ENCODE measurements around the gene COG2.
"Not testable (repeated sequence)": the region's sequence is repeated elsewhere in the genome, so short reads cannot be mapped to it uniquely, and the experiment has no call there.

The COG2 gene

DNA sequence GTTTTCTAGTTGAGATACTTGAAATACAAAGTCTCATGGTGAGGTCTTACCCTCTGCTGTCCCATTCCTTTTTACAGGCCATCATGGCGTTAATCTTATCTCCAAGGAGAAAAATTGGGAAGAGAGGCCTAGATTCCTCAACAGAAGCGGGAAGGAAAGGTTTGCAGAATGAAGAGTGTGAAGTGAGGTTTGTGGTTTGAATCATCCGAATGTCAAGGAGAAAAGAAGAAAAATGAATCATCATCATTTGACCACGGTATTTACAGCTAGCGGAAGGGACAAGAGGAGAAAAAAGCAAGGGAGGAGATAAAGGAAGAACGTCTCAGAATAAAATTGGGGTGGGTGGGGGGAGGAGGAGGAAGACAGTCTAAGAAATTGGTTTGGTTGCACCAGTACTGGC lies 935 bp upstream of the COG2 start:
- H3K9me3 ChIP-seq (ENCODE audit: control insufficient read depth in 5 of 5, low read length in 5 of 5) = no peaks in the 10 kb centered on the region
- no peak overlapping the region for H3K9ac ChIP-seq (ENCODE audit: low read length in 5 of 5)
- no peak overlapping the region for H3K4me3 ChIP-seq (ENCODE audit: low read depth in 1 of 5, low read length in 5 of 5)
- H3K4me1 ChIP-seq (ENCODE audit: control insufficient read depth in 5 of 5, insufficient read depth in 5 of 5, low read length in 5 of 5) = peaks cover 10 to 30% (median 28%) of the 10 kb centered on the region in 5 donors
- H3K27ac ChIP-seq (ENCODE audit: low read depth, low read length) = no peak overlapping the region
- peaks cover 0 to 6% (median 4%) of the 10 kb centered on the region in 5 donors for H3K36me3 ChIP-seq (ENCODE audit: control insufficient read depth in 5 of 5, insufficient read depth in 5 of 5, low read length in 5 of 5)
- H3K27me3 ChIP-seq (ENCODE audit: control insufficient read depth in 5 of 5, insufficient read depth in 4 of 5, low read length in 5 of 5) = peaks cover 3 to 15% (median 8%) of the 10 kb centered on the region in 5 donors

- Histone ChIP-seq H3K9me3 (ENCODE audit: control insufficient read depth in 5 of 5, low read length in 5 of 5) (no peaks in the 10 kb centered on the region), H3K4me1 (ENCODE audit: control insufficient read depth in 5 of 5, insufficient read depth in 5 of 5, low read length in 5 of 5) (peaks cover 10 to 30% (median 28%) of the 10 kb centered on the region in 5 donors), H3K27ac (ENCODE audit: low read depth, low read length) (no peak overlapping the region), H3K9ac (ENCODE audit: low read length in 5 of 5) (peak overlapping the region in 1 of 5 donors; percentile 57), H3K27me3 (ENCODE audit: control insufficient read depth in 5 of 5, insufficient read depth in 4 of 5, low read length in 5 of 5) (peaks cover under 1 to 12% (median 5%) of the 10 kb centered on the region in 5 donors), H3K4me3 (ENCODE audit: low read depth in 1 of 5, low read length in 5 of 5) (peak overlapping the region; percentile 79 to 99 (median 96)), H3K36me3 (ENCODE audit: control insufficient read depth in 5 of 5, insufficient read depth in 5 of 5, low read length in 5 of 5) (peaks cover 0 to 10% (median 6%) of the 10 kb centered on the region in 5 donors)
Observed at GRCh38 chr1:230641900-230642262, 400 bp upstream of the COG2 start.

- Histone ChIP-seq H3K9ac (ENCODE audit: low read length in 5 of 5) (peak overlapping the region in 1 of 5 donors; percentile 23), H3K4me1 (ENCODE audit: control insufficient read depth in 5 of 5, insufficient read depth in 5 of 5, low read length in 5 of 5) (peaks cover 10 to 30% (median 28%) of the 10 kb centered on the region in 5 donors), H3K36me3 (ENCODE audit: control insufficient read depth in 5 of 5, insufficient read depth in 5 of 5, low read length in 5 of 5) (peaks cover 0 to 11% (median 6%) of the 10 kb centered on the region in 5 donors), H3K27me3 (ENCODE audit: control insufficient read depth in 5 of 5, insufficient read depth in 4 of 5, low read length in 5 of 5) (peaks cover 0 to 6% (median 0%) of the 10 kb centered on the region in 5 donors), H3K27ac (ENCODE audit: low read depth, low read length) (no peak overlapping the region), H3K4me3 (ENCODE audit: low read depth in 1 of 5, low read length in 5 of 5) (peak overlapping the region in 1 of 5 donors; percentile 7), H3K9me3 (ENCODE audit: control insufficient read depth in 5 of 5, low read length in 5 of 5) (no peaks in the 10 kb centered on the region)
Observed at GRCh38 chr1:230643908-230644307, 1.6 kb downstream of the COG2 start.

DNA sequence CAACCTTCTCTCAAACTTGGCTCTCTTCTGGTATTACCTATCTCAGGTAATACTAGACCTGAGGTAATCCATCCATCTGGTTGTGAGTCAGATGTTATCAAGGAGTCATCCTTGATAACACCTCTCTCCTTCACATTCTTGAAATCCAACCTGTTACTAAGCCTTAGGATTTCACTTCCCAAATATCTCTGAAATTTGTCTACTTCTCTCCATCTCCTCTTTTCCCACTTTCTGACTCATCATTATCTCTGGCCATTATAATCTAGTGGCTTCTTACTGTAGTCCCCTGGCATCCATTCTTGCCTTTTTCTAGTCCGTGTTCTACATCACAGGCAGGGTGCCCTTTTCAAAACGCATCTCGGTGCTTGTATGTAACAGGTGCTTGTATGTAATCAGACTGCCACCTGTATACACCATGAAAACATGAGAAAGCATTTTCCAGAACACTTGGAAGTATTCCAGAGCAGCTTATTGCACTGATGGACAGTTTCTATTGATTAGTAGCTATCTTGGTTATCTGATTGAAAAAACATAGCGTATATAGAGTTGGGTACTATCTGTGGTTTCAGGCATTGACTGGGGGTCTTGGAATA lies 4.5 kb downstream of the COG2 start:
- Histone ChIP-seq H3K9me3 (ENCODE audit: control insufficient read depth in 5 of 5, low read length in 5 of 5) (peaks cover 0 to 2% (median 0%) of the 10 kb centered on the region in 5 donors), H3K4me1 (ENCODE audit: control insufficient read depth in 5 of 5, insufficient read depth in 5 of 5, low read length in 5 of 5) (peaks cover 10 to 31% (median 28%) of the 10 kb centered on the region in 5 donors), H3K36me3 (ENCODE audit: control insufficient read depth in 5 of 5, insufficient read depth in 5 of 5, low read length in 5 of 5) (peaks cover 0 to 11% (median 6%) of the 10 kb centered on the region in 5 donors), H3K27ac (ENCODE audit: low read depth, low read length) (no peak overlapping the region), H3K4me3 (ENCODE audit: low read depth in 1 of 5, low read length in 5 of 5) (no peak overlapping the region), H3K27me3 (ENCODE audit: control insufficient read depth in 5 of 5, insufficient read depth in 4 of 5, low read length in 5 of 5) (no peaks in the 10 kb centered on the region), H3K9ac (ENCODE audit: low read length in 5 of 5) (no peak overlapping the region)

DNA sequence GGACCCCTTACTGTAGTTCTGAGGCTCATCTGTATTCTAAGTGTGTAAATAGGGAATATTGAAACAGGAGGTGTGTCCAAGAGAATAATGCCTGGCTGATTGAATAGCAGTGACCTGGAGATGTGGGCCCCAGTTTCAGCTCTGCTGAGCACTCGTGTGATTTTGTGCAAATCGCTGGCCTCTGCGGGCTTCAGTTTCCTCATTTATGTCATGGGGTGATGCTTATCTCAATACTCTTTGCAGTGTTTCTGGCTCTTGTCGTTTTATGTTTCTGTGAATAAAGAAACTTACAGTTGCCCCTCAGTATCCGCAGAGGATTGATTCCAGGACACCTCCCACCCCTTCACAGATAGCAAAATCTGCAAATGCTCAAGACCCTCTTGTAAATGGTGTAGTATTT lies 5.0 kb downstream of the COG2 start:
- H3K9me3 ChIP-seq (ENCODE audit: control insufficient read depth in 5 of 5, low read length in 5 of 5) = peaks cover 0 to 2% (median 0%) of the 10 kb centered on the region in 5 donors
- H3K27me3 ChIP-seq (ENCODE audit: control insufficient read depth in 5 of 5, insufficient read depth in 4 of 5, low read length in 5 of 5) = no peaks in the 10 kb centered on the region
- H3K9ac ChIP-seq (ENCODE audit: low read length in 5 of 5) = no peak overlapping the region
- no peak overlapping the region for H3K27ac ChIP-seq (ENCODE audit: low read depth, low read length)
- peaks cover 7 to 27% (median 24%) of the 10 kb centered on the region in 5 donors for H3K4me1 ChIP-seq (ENCODE audit: control insufficient read depth in 5 of 5, insufficient read depth in 5 of 5, low read length in 5 of 5)
- peaks cover 0 to 11% (median 6%) of the 10 kb centered on the region in 5 donors for H3K36me3 ChIP-seq (ENCODE audit: control insufficient read depth in 5 of 5, insufficient read depth in 5 of 5, low read length in 5 of 5)
- no peak overlapping the region for H3K4me3 ChIP-seq (ENCODE audit: low read depth in 1 of 5, low read length in 5 of 5)

- Histone ChIP-seq H3K4me1 (ENCODE audit: control insufficient read depth in 5 of 5, insufficient read depth in 5 of 5, low read length in 5 of 5) (peaks cover 6 to 22% (median 19%) of the 10 kb centered on the region in 5 donors), H3K27ac (ENCODE audit: low read depth, low read length) (no peak overlapping the region), H3K4me3 (ENCODE audit: low read depth in 1 of 5, low read length in 5 of 5) (no peak overlapping the region), H3K36me3 (ENCODE audit: control insufficient read depth in 5 of 5, insufficient read depth in 5 of 5, low read length in 5 of 5) (peaks cover 0 to 11% (median 6%) of the 10 kb centered on the region in 5 donors), H3K27me3 (ENCODE audit: control insufficient read depth in 5 of 5, insufficient read depth in 4 of 5, low read length in 5 of 5) (no peaks in the 10 kb centered on the region), H3K9ac (ENCODE audit: low read length in 5 of 5) (no peak overlapping the region), H3K9me3 (ENCODE audit: control insufficient read depth in 5 of 5, low read length in 5 of 5) (peaks cover 0 to 2% (median 0%) of the 10 kb centered on the region in 5 donors)
Observed at GRCh38 chr1:230648114-230648513, 5.8 kb downstream of the COG2 start.

DNA sequence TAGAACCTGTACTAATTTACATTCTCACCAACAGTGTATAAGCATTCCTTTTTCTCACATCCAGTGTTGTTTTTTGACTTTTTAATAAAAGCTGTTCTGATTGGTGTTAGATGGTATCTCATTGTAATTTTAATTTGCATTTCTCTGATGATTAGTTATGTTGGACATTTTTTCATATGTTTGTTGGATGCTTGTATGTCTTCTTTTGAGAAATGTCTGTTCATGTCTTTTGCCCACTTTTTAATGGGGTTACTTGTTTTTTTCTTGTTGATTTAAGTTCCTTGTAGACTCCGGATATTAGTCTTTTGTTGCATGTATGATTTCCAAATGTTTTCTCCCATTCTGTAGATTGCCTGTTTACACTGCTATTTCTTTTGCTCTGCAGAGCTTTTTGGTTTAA lies 8.0 kb downstream of the COG2 start:
- no peaks in the 10 kb centered on the region for H3K27me3 ChIP-seq (ENCODE audit: control insufficient read depth in 5 of 5, insufficient read depth in 4 of 5, low read length in 5 of 5)
- H3K4me1 ChIP-seq (ENCODE audit: control insufficient read depth in 5 of 5, insufficient read depth in 5 of 5, low read length in 5 of 5) = peaks cover 0 to 4% (median 0%) of the 10 kb centered on the region in 5 donors
- no peak overlapping the region for H3K4me3 ChIP-seq (ENCODE audit: low read depth in 1 of 5, low read length in 5 of 5)
- no peak overlapping the region for H3K27ac ChIP-seq (ENCODE audit: low read depth, low read length)
- peaks cover 0 to 2% (median 0%) of the 10 kb centered on the region in 5 donors for H3K9me3 ChIP-seq (ENCODE audit: control insufficient read depth in 5 of 5, low read length in 5 of 5)
- H3K36me3 ChIP-seq (ENCODE audit: control insufficient read depth in 5 of 5, insufficient read depth in 5 of 5, low read length in 5 of 5) = peaks cover 0 to 11% (median 6%) of the 10 kb centered on the region in 5 donors
- no peak overlapping the region for H3K9ac ChIP-seq (ENCODE audit: low read length in 5 of 5)

- Histone ChIP-seq H3K4me3 (ENCODE audit: low read depth in 1 of 5, low read length in 5 of 5) (no peak overlapping the region), H3K4me1 (ENCODE audit: control insufficient read depth in 5 of 5, insufficient read depth in 5 of 5, low read length in 5 of 5) (peaks cover 0 to 4% (median 0%) of the 10 kb centered on the region in 5 donors), H3K9ac (ENCODE audit: low read length in 5 of 5) (no peak overlapping the region), H3K9me3 (ENCODE audit: control insufficient read depth in 5 of 5, low read length in 5 of 5) (peaks cover 0 to 2% (median 0%) of the 10 kb centered on the region in 5 donors), H3K27me3 (ENCODE audit: control insufficient read depth in 5 of 5, insufficient read depth in 4 of 5, low read length in 5 of 5) (no peaks in the 10 kb centered on the region), H3K36me3 (ENCODE audit: control insufficient read depth in 5 of 5, insufficient read depth in 5 of 5, low read length in 5 of 5) (peaks cover 0 to 7% (median 2%) of the 10 kb centered on the region in 5 donors), H3K27ac (ENCODE audit: low read depth, low read length) (no peak overlapping the region)
Observed at GRCh38 chr1:230651235-230651634, 9.0 kb downstream of the COG2 start.

DNA sequence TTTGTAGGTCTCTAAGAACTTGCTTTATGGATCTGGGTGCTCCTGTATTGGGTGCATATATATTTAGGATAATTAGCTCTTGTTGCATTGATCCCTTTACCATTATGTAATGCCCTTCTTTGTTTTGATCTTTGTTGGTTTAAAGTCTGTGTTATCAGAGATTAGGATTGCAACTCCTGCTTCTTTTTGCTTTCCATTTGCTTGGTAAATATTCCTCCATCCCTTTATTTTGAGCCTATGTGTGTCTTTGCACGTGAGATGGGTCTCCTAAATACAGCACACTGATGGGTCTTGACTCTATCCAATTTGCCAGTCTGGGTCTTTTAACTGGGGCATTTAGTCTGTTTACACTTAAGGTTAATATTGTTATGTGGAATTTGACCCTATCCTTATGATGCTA lies 14.4 kb downstream of the COG2 start:
- H3K9me3 ChIP-seq (ENCODE audit: control insufficient read depth in 5 of 5, low read length in 5 of 5); H3K4me1 ChIP-seq (ENCODE audit: control insufficient read depth in 5 of 5, insufficient read depth in 5 of 5, low read length in 5 of 5); H3K4me3 ChIP-seq (ENCODE audit: low read depth in 1 of 5, low read length in 5 of 5); H3K27me3 ChIP-seq (ENCODE audit: control insufficient read depth in 5 of 5, insufficient read depth in 4 of 5, low read length in 5 of 5); H3K9ac ChIP-seq (ENCODE audit: low read length in 5 of 5); H3K27ac ChIP-seq (ENCODE audit: low read depth, low read length): not testable (repeated sequence)
- peaks cover 6 to 23% (median 19%) of the 10 kb centered on the region in 5 donors for H3K36me3 ChIP-seq (ENCODE audit: control insufficient read depth in 5 of 5, insufficient read depth in 5 of 5, low read length in 5 of 5)

GRCh38 chr1:230658103-230658502 lies 15.8 kb downstream of the COG2 start:
- not testable (repeated sequence) for H3K9ac ChIP-seq (ENCODE audit: low read length in 5 of 5); H3K27ac ChIP-seq (ENCODE audit: low read depth, low read length); H3K27me3 ChIP-seq (ENCODE audit: control insufficient read depth in 5 of 5, insufficient read depth in 4 of 5, low read length in 5 of 5); H3K9me3 ChIP-seq (ENCODE audit: control insufficient read depth in 5 of 5, low read length in 5 of 5); H3K4me1 ChIP-seq (ENCODE audit: control insufficient read depth in 5 of 5, insufficient read depth in 5 of 5, low read length in 5 of 5); H3K4me3 ChIP-seq (ENCODE audit: low read depth in 1 of 5, low read length in 5 of 5)
- peaks cover 9 to 26% (median 19%) of the 10 kb centered on the region in 5 donors for H3K36me3 ChIP-seq (ENCODE audit: control insufficient read depth in 5 of 5, insufficient read depth in 5 of 5, low read length in 5 of 5)

Data from subcutaneous abdominal adipose tissue (tissue), 5 donors.